WTC11 (cell line): ENCODE data around the gene DNM1. TPM values are rescaled to one million over a fixed set of nuclear protein-coding genes. Genes with fewer than 3 reads are reported as not detected.

Experiments used
- ATAC-seq: fragments of 200-7000 bp; cut with Tn5 transposase; 2 replicates; pipeline ENCODE4 v1.10.0; 2021; ENCODE audit warnings: mild to moderate bottlenecking, moderate library complexity
- CTCF ChIA-PET: fragments of 300-600 bp; sonication (Branson Sonifier 250); formaldehyde crosslinking; loops from one replicate; lab custom pipeline; 2021; ENCODE audit warnings: antibody characterized with exemption; lab: Charles Lee
- POLR2A ChIA-PET: fragments of 350-600 bp; sonication (Branson Sonifier 250); formaldehyde crosslinking; loops from one replicate; lab custom pipeline; 2021; ENCODE audit warnings: antibody characterized with exemption; lab: Charles Lee
- DNase-seq: peaks from one replicate; pipeline ENCODE4 v3.0.0; 2021; ENCODE audit warnings: low spot score
- H3K27ac Mint-ChIP-seq: 2 replicates; pipeline ENCODE4 v1.8.0; 2021; ENCODE audit warnings: mixed read lengths
- H3K27me3 Mint-ChIP-seq: 2 replicates; pipeline ENCODE4 v1.8.0; 2021; ENCODE audit warnings: low read depth, mild to moderate bottlenecking, moderate library complexity, mixed read lengths
- H3K36me3 Mint-ChIP-seq: 2 replicates; pipeline ENCODE4 v1.8.0; 2021; ENCODE audit warnings: mixed read lengths
- H3K4me1 Mint-ChIP-seq: 2 replicates; pipeline ENCODE4 v1.8.0; 2022; ENCODE audit warnings: mixed read lengths
- H3K4me3 Mint-ChIP-seq: 2 replicates; pipeline ENCODE4 v1.8.0; 2021; ENCODE audit warnings: mild to moderate bottlenecking, moderate library complexity, mixed read lengths
- H3K9me3 Mint-ChIP-seq: 2 replicates; pipeline ENCODE4 v1.8.0; 2021; ENCODE audit warnings: mixed read lengths
- ARID4B ChIP-seq: sonication (generic); formaldehyde crosslinking; IDR thresholded peaks from 2 replicates; pipeline ENCODE4 v1.8.0; 2023; ENCODE audit warnings: missing genetic modification reagents, mild to moderate bottlenecking, borderline replicate concordance
- ATF6 ChIP-seq: sonication (generic); formaldehyde crosslinking; IDR thresholded peaks from 2 replicates; pipeline ENCODE4 v1.8.1; 2023; ENCODE audit warnings: mild to moderate bottlenecking, missing genetic modification reagents
- CREB1 ChIP-seq: sonication (generic); formaldehyde crosslinking; IDR thresholded peaks from 2 replicates; pipeline ENCODE4 v1.8.0; 2023; ENCODE audit warnings: mild to moderate bottlenecking, missing genetic modification reagents
- CREM ChIP-seq: sonication (generic); formaldehyde crosslinking; IDR thresholded peaks from 2 replicates; pipeline ENCODE4 v1.8.1; 2022; ENCODE audit warnings: mild to moderate bottlenecking, missing genetic modification reagents, moderate library complexity
- CTCF ChIP-seq: fragments of 200-600 bp; IDR thresholded peaks from 2 replicates; pipeline ENCODE4 v1.8.0; 2022; ENCODE audit warnings: antibody characterized with exemption
- FOXK1 ChIP-seq: sonication (generic); formaldehyde crosslinking; IDR thresholded peaks from 2 replicates; pipeline ENCODE4 v1.8.0; 2022; ENCODE audit warnings: mild to moderate bottlenecking, moderate library complexity, missing genetic modification reagents
- FOXP4 ChIP-seq: sonication (generic); formaldehyde crosslinking; IDR thresholded peaks from 2 replicates; pipeline ENCODE4 v1.8.0; 2022; ENCODE audit warnings: mild to moderate bottlenecking, missing genetic modification reagents
- GTF2I ChIP-seq: fragments of 250-450 bp; sonication (Bioruptor Pico); conservative IDR thresholded peaks from 2 replicates; pipeline ENCODE4 v1.4.0; 2021; ENCODE audit warnings: mild to moderate bottlenecking
- IRF1 ChIP-seq: sonication (generic); formaldehyde crosslinking; IDR thresholded peaks from 2 replicates; pipeline ENCODE4 v1.8.0; 2023; ENCODE audit warnings: missing genetic modification reagents
- IRF2 ChIP-seq: sonication (generic); formaldehyde crosslinking; IDR thresholded peaks from 2 replicates; pipeline ENCODE4 v1.8.0; 2022; ENCODE audit warnings: low read depth, missing genetic modification reagents, borderline replicate concordance
- MYBL2 ChIP-seq: sonication (generic); formaldehyde crosslinking; IDR thresholded peaks from 2 replicates; pipeline ENCODE4 v1.8.1; 2023; ENCODE audit warnings: mild to moderate bottlenecking, moderate library complexity, missing genetic modification reagents
- NFATC4 ChIP-seq: fragments of 250-450 bp; sonication (Bioruptor Pico); IDR thresholded peaks from 2 replicates; pipeline ENCODE4 v1.9.0; 2021; ENCODE audit warnings: mild to moderate bottlenecking
- NR2C2 ChIP-seq: sonication (generic); formaldehyde crosslinking; IDR thresholded peaks from 2 replicates; pipeline ENCODE4 v1.8.0; 2022; ENCODE audit warnings: mild to moderate bottlenecking, missing genetic modification reagents
- RORB ChIP-seq: fragments of 250-450 bp; sonication (Bioruptor Pico); IDR thresholded peaks from 2 replicates; pipeline ENCODE4 v1.9.0; 2021; ENCODE audit warnings: mild to moderate bottlenecking
- TEAD1 ChIP-seq: sonication (generic); formaldehyde crosslinking; IDR thresholded peaks from 2 replicates; pipeline ENCODE4 v1.8.0; 2022; ENCODE audit warnings: mild to moderate bottlenecking, missing genetic modification reagents
- USF1 ChIP-seq: sonication (generic); formaldehyde crosslinking; IDR thresholded peaks from 2 replicates; pipeline ENCODE4 v1.8.0; 2022; ENCODE audit warnings: mild to moderate bottlenecking, missing genetic modification reagents
- USF2 ChIP-seq: sonication (generic); formaldehyde crosslinking; IDR thresholded peaks from 2 replicates; pipeline ENCODE4 v1.8.1; 2023; ENCODE audit warnings: mild to moderate bottlenecking, missing genetic modification reagents, moderate library complexity
- ZBTB43 ChIP-seq: sonication (generic); formaldehyde crosslinking; IDR thresholded peaks from 2 replicates; pipeline ENCODE4 v1.8.1; 2023; ENCODE audit warnings: mild to moderate bottlenecking, missing genetic modification reagents
- ZNF317 ChIP-seq: sonication (generic); formaldehyde crosslinking; IDR thresholded peaks from 2 replicates; pipeline ENCODE4 v1.8.1; 2023; ENCODE audit warnings: low read depth, mild to moderate bottlenecking, moderate library complexity, missing genetic modification reagents, borderline replicate concordance
- ZNF416 ChIP-seq: fragments of 250-450 bp; sonication (Bioruptor Pico); IDR thresholded peaks from 2 replicates; pipeline ENCODE4 v1.9.0; 2021; ENCODE audit warnings: mild to moderate bottlenecking, inconsistent platforms
- total RNA-seq: library from RNA; stranded (reverse); gene quantifications from 3 replicates; pipeline ENCODE4 v1.2.3, GENCODE V29; 2021

The DNM1 gene
- total RNA-seq, 1 experiment from 2014 or later, result 79.0 TPM

GRCh38 chr9:128275198-128276007, 72.2 kb downstream of the DNM1 start, which contains the start of gene GOLGA2 (continued):
- no peak for TF ChIP-seq USF2 (CRISPR knock-in tag)

- peak; percentile 91 for ATAC-seq
- peak within 1 kb of the TSS; percentile 92 for H3K4me3 Mint-ChIP-seq
- H3K27ac Mint-ChIP-seq, result peak within 1 kb of the TSS; percentile 97
- no peaks in the 10 kb centered on the region; the same call in 1 of the 2 replicates for H3K27me3 Mint-ChIP-seq
- ChIA-PET POLR2A (interaction anchor here (0.6 to 1.0 kb wide), 12 partner anchors 19 to 180 kb away, joined by 3 to 10 read pairs (median 4); partner anchors contain the start of gene ODF2), CTCF (interaction anchor here (0.5 to 3.2 kb wide), 18 partner anchors 13 to 752 kb away, joined by 3 to 25 read pairs (median 6); partner anchors contain the start of genes CERCAM and SH3GLB2)
- no peaks in the 10 kb centered on the region for H3K9me3 Mint-ChIP-seq
- H3K36me3 Mint-ChIP-seq, result peaks cover 12% of the 10 kb centered on the region
- peaks cover 14% of the 10 kb centered on the region for H3K4me1 Mint-ChIP-seq
- peak; percentile 100 for DNase-seq
- TF ChIP-seq USF1 (CRISPR knock-in tag) (peak; percentile 52; the same call in 1 of the 2 replicates), IRF2 (no peak), RORB (no peak), MYBL2 (CRISPR knock-in tag) (no peak), ATF6 (no peak), CREB1 (0 out of 2 replicates have a peak, but pooled peaks have one; percentile 45), IRF1 (CRISPR knock-in tag) (0 out of 2 replicates have a peak, but pooled peaks have one; percentile 21), ZBTB43 (CRISPR knock-in tag) (no peak), CTCF (no peak), NFATC4 (CRISPR knock-in tag) (no peak), ZNF317 (CRISPR knock-in tag) (no peak), CREM (CRISPR knock-in tag) (peak; percentile 72), NR2C2 (CRISPR knock-in tag) (no peak), GTF2I (no peak), ZNF416 (no peak), FOXP4 (CRISPR knock-in tag) (peak; percentile 37; the same call in 1 of the 2 replicates), ARID4B (no peak), FOXK1 (peak; percentile 65; the same call in 1 of the 2 replicates), TEAD1 (CRISPR knock-in tag) (peak; percentile 50; the same call in 1 of the 2 replicates)
Measured at GRCh38 chr9:128276008-128276573, 72.9 kb downstream of the DNM1 start, which contains the start of gene SWI5. TSS of gene SWI5 (plus strand) at chr9:128276276.
